NCI-H345 treated with DMSO at 0.1 percent for 48 hours (cell line): ENCODE data around the gene PTH1R.

Experiments used
- DNase-seq: peaks from one replicate; lab custom pipeline; 2025; ENCODE audit not compliant: unreplicated experiment; lab: John Stamatoyannopoulos, UW

The PTH1R gene

DNA sequence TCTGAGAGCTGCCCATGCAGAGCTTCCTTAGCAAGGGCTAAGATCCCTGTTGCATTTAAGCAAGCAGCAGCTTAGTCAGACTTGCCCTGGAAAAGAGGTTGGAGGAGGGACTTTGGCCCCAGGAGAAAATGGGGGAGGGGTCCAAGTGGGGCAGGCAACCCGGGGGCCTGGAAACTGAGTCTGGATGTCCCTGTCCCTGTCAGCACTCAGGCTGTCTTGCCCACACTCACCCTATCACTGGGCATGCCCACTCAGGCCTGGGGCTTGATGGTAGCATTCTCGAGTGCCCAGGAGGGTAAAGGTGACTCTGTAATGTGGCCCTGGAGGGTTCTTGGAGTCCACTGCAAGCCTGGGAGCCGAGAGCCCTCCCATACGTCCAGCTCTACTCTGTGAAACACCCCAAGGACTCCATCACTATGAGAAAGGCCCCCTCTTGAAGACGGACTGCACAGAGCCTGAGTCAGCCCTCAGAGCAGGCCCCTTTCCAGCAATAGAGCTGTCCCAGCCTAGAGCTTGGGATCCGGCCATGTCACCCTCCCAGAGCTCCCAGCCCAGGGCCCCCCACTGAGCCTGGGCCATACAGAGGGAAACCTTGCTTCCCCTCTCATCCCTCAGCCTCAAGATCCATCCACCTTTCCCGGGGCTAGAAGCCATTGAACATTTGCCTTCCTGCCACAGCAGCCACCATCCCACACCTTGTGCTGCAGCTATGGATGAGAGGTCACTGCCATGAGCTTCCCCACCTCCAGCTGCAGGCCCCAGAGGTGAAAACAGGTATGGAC lies 27.6 kb upstream of the PTH1R start:
- DNase-seq, result no peak

DNA sequence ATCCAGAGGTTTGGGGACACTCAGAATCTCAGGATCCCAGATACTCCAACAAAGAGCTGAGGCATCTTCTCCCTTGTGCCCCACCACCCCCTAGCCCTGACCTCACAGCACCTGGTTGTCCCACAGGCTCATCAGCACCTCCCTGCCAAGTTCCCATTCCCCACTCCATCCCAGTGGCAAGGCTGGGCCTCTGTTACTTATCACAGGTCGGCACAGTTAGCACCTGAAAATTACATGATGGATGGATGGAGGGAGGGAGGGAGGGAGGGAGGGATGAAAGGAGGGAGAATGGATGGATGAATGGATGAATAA lies 27.1 kb upstream of the PTH1R start:
- DNase-seq, result no peak

DNA sequence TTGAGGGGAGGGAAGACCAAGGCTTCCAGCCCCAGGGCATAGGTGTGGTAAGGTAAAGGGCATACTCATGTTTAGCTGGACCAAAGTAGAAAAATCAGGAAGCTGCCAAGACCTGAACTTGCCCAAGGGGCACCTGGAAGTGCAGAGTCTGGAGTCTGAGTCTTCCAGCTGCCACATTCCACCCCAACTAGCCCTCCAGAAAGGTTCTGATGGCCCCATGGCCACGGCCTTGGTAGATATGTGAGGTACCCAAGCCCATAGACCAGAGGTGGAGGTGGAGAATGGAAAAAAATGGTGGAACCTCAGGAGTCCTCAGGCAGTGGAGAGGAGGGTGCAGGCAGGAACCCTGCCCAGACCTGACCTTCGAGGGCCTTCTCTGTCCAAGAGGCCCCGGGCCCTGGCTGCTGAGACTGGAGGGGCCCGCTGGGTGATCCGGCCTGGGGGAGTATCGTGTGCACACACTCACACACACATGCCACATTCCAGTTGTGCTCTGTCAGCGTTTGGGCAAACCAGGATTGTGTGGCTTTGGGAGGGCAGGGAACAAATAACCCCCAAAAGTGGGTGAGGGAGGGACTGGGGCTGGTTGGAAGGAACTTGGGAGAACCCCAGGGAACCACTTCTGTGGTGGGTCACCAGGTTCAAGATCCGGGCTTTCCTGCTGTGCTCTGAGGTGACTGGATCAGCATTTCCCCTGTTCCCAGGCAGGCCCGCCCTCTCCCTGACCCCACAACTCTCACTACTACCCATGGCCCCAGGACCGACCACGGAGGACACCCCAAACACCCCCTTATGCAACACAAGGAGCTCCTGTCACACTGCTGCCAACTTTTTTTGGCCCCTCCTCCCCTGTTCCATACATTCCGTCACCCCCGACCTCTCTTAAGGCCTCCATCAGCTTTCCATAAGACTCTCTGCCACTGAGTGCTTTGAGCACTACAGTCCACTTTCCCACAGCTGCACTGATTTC lies 25.9 kb upstream of the PTH1R start:
- no peak for DNase-seq

DNA sequence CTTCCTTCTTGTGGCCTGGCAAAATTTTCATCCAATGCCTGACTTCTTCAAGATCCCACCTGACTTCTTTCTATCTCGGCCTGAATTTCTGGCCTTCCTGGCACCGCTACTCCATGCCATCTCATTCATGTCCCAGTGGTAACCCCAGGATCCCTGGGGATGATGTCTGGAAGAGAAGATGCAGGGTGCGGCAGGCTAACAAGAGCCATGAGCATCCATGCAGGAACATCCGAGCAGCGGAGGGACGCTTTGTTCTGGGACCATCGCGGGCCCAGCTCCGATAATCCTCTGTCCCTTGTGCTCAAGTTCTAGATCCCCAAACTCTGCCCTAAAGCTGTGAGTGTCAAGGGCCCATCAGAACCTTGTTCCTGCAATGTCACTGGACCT lies 25.2 kb upstream of the PTH1R start:
- no peak for DNase-seq

DNA sequence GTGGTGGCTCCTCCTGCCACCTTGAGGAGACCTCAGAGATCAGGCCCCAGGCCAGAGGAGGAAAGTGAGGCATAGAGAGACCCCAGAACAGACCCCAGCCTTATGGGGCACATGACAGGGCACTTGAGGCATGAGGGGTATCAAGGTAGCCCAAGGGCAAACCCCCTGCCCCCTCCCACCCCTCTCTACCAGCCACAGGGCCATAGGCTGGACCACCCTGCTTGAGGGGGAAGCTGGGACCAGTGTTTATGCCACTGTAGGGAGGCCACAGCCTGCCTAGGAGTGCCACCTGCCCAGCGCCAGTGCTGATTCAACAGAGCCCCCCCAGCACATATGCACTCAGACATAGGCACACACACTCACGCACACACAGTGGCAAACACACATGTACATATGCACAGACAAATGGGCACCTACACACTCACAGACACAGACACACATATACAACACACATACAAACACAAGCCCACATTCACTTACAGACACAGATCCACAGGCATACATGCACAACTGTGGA lies 24.6 kb upstream of the PTH1R start:
- no peak for DNase-seq

DNA sequence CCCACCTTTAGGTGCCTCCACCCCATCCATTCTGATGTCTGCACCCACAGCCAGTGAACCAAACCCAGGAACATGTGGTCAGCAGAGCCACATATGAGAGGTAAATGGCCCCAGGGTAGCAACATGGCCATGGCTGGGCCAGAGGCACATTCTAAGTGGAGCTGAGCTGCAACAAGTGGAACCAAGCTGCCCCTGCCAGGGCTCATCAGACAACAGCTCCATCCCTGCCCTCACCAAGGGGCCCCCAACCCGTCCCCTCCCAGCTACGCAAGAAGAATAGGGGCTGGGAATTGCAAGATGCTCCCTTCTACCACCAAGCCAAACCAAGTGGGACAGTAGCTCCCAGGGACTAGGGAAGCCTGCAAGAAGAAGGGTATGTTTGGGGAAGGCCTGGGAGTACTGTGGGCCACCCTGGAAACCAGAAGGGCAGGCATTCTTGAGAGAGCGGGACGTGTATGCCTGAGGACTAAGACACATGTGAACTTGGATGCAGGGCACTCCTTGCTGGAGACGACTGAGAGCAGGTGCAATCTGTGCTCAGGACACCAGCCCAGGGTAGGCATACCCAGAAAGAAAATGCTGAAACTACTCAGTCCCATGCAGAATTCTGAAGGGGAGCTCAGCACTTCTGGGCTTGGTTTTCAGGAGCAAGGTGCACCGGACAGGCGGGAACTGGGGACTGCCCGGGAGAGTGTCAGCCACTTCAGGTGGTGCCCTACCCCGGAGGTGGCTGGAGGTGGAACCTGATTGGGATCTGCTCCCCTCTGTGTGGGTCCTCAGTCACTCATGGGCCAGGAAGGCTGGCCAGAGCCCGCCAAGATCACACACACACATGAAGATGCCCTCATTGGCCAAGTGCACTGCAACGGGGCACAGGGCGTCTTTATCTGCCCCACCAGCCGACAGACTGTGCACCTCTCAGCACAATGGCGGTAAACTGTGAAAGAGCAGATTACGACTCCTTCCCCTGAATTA lies 23.8 kb upstream of the PTH1R start:
- no peak for DNase-seq

DNA sequence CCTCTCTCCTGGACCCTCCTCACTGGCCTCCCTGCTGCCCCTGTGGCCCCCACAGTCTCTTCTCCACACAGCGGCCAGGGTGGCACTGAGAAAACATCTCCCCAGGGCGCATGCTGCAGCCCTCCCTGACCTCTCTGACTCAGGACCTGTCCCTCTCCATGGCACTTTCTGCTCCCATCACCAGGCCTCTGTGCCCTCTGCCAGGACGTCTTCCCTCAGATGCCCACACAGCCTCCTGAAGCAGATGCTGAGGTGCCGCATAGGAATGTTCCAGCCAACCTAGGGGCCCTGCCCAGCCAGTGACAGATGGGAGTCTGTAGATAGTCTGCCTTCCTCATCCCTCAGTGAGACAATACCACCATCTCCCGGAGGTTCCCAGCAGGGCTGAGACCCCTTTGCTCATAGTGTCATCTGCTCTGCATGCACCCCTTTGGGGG lies 22.9 kb upstream of the PTH1R start:
- DNase-seq, result no peak

DNA sequence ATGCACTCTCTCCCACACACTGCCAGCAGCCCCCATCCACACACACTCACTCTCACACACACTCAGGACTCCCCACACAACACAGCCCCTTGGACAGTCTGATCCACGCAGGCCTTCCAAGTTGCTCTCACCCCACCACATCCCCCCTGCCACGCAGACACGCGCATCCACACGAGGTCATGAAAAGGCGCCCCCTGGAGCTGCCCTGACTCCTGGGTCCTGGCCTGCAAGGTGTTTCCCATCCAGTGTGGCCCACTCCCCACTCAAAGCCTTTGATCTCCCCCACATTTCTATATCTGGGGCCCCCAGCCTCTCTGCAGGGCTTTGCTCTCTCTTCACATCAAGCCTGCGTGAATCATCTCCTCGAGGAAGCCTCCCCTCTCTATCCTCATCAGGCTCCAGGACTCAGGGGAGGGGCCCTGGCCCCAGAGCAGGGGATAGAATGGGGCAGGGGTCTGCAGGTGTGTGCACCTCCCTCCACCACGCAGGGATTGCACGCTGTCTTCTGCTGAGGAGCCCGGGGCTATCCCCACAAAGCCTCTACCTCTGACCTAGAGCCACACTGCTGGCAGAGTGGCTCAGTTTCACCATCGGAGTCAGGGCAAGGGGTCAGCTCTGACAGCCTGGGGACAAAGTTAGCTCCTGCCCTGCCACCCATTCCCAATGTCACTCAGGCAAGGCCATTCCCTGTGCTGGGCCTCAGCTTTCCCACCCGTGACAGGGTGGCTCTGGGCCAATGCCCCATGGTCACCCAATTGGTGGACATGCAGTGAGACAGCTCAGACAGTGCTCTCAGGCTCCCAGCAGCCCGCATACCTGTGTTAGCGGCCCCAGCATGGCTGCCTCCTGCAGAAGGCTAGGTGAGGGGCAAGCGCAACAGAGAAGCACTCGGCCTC lies 20.7 kb upstream of the PTH1R start:
- no peak for DNase-seq

DNA sequence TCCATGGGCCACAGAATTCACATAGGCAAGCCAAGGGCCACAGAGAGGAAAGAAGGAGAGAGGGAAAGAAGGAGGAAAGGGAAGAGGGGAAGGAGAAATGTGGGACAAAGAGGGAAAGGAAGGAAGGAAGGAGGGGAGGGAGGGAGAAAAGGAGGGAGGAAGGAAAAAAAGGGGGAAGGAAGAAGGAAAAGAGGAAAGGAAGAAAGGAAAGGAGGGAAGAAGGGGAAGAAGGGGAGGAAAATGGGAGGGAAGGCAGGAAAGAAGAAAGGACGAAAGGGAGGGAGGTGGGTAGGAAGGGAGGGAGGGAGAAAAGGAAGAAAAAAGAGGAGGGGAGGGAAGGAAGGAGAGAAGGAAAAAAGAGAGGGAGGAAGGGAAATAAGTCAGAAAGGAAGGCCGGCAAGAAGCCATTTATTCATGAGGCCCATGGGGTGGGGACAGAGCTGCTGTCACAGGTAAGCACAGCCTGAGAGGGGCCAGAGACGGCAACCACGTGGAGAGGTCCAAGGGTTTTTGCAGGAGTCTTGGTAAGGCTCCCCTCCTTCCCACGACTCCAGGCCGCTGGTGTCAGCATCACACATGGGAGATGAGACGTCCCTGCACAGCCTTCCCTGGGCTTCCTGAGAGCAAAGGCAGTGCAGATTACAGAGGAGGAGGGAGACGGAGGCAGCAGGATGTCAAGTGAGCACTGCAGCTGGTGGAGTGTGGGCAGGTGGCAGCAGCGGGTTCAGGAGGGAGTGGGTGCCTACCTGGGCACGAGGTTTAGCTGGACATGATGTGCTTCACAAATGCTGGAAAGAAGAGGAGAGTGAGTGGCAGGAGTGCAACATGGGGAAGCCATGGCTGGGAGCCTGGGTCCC lies 19.8 kb upstream of the PTH1R start:
- DNase-seq, result no peak

DNA sequence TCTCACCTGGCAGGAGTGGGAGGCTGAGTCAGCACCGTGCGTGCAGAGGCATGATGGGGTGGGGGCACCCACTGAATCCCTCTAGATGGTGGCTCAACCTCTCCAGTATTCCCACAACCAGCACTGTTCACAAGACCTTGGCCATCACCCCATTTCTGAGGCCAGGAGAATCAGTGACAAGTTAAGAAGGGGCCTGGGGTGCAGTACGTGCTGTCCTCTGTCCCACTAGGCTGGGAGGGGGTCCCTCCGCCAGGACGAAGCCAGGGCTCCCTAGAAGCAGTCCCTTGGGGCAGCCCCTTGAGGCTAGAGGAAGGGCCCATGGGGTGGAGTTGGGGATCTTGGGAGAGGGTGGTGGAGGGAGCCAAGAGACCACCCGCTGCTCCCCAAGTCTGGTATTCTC lies 19.1 kb upstream of the PTH1R start:
- no peak for DNase-seq

DNA sequence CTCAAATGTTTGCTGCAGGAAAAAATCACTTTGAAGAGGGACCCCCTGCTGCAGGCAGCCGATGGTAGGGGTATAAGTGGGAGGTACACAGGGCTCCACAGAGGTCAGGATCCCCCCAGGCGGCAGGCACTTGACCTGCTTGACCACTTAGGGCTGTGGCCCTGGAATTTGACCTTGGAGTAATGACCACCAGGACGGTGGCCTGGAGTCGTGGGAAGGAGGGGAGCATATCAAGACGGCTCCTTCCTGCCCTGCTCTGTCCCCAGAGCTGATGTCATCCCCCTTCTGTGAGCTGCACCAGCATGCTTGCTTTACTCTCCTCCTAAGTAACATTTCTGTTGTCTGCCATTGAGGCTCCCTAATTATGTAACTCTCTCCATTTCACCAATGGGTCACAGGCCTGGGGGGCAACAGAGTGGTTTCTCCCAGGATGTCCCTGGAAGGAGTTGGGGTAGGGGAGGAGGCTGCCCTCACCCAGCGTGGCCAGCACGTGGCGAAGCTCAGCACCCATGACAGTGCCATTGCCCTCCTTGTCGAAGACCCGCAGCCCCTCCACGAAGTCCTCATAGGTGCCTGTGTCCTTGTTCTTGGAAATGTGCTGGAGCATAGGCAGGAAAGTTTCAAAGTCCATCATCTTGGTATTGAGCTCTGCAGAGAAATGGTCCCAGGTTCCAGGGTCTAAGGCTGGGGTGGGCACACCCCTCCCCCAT lies 18.4 kb upstream of the PTH1R start:
- no peak for DNase-seq

DNA sequence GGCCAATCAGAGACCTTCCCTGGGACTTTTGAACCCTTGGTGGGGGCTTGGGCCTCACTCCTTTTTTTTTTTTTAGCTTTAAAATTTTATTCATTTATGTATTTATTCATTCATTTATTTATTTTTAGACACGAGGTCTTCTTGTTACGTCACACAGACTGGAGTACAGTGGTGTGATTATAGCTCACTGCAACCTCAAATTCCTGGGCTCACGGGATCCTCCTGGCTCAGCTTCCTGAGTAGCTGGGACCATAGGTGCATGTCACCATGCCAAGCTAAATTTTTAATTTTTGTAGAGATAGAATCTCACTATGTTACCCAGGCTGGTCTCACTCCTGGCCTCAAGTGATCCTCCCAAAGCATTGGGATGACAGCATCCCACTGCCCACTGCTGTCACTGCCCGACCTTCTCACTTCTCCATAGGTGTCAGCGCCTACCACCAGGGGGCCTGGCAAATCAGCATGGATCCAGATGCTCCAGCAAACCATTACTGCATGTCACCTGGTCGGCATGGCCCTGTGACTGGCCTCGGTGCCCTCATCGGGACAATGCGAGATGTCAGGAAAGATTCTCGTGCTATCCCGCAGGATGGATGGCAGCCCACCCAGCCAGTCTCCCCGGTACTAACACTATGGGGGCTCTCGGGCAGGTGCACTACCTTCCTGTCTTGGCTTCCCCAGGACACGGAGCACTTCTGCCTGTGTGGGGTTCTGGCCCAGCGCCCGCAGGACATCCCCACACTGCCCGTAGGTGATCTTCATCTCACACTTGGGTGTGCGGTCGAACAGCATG lies 17.3 kb upstream of the PTH1R start:
- DNase-seq, result no peak

DNA sequence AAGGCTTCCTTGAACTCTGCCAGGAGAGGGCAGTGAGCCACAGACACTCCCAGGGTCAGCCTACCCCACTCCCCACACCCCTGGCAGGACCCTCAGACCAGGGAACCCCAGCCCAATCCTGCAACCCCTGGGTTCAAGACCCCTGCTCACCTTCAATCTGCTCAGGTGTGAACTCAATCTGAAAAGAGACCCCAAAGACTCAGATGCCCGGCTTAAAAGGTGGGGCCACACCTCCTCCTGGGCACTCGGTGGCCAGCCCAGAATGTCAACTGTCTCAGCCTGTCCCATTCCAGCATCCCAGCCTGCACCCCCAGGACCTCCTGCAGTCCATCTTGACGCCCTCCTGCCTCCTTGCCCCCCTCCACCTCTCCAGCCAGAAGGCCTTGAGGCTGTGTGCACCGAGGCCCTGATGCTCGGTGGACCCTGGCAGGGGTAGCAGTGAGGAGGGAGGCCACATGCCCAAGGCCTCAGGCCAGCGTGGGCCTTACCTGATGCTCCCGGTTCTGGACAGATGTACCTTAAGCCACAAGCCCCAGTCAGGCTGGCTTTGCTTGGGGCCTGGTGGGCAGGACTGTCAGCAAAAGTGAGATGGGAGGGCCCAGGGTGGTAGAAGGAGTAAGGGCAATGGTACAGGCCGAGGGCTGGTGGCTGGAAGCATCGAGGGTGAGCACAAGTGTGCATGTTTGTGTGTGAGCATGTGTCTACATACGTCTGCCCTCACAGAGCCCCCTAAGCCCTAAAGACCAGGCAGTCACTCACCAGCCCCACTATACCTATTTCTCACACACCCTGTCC lies 16.5 kb upstream of the PTH1R start:
- DNase-seq, result no peak

DNA sequence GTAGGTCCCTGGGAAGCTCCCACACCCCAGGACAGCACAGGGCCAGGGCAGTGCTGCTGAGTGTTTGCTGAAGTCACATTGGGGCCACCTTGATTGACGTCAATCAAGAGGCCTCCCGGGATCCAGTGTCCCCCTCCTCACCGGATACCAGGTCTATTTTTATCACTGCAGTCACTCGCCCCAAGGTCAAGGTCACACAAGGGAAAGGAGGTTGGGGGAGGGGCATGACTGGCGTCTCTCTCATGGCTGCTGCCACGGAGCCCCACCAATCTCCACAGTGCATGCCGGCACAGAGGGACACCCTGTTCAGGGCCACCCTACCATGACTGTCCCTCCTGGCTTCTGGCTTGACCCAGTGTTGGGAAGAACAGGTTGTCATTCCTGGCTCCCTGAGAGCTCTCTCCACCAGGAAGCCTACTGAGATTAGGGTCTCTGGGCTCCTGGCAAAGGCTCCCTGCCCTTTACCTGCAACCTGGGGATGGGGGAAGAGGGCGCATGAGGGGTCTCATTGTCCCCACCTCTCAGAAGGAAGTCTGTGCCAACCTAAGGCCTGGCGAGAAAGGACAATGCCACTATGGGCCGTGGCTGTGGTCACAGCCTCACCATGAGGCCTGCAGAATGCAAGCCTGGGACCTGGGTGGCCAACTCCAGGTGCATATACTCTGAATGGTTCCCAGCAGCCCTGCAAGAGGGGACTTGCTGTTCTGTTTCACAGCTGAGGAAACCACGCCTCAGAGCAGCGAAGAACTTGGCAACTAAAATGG lies 15.7 kb upstream of the PTH1R start:
- no peak for DNase-seq

DNA sequence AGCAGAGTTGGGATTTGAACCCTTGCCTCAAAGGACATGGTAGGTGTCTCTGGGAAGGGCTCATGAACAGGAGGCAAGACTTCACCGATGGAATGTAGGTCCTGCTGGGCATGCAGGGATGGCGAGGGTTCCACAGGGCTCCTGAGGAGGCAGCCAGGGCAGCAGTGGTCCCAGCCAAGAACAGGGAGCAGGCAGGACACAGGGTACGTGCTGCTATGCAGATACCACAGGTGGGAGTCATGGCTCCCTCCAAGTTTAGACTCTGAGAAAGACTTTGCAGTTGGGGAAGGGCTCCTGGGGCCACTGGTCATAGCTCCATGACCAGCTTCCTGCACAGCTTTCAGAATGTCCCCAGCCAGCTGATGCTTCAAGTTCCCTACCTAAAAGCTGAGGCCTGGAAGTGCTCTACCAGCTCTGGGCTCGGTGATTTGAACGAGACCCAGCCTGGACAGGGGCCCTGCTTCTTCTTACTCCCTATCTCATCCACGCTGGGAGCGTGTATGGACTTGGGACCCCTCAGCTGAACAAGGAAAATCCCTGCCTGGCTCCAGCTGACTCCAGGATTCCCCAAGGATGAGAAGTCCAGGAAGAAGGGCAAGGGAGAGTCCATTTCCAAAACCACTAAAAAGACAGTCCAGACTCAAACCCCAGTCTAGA lies 15.0 kb upstream of the PTH1R start:
- no peak for DNase-seq
